D721Med (cell line): Measurements from ENCODE around the gene PCCB.
"Not testable (repeated sequence)": the region's sequence is repeated elsewhere in the genome, so short reads cannot be mapped to it uniquely, and the experiment has no call there.

Source experiments
- DNase-seq: peaks from one replicate; pipeline ENCODE4 v3.0.0; 2011; ENCODE audit warnings: low spot score; ENCODE audit not compliant: insufficient read length
- FAIRE-seq: peaks from 2 replicates; lab custom pipeline; 2011; peaks lifted over from hg19 to GRCh38; lab: Jason Lieb, UNC
- TF ChIP-seq, protein P1 (sequence below): IDR thresholded peaks from 2 replicates; pipeline ENCODE4 v1.5.1; 2012; ENCODE audit warnings: mild to moderate bottlenecking, control low read depth; ENCODE audit not compliant: insufficient read depth; ENCODE audit errors: missing control alignments

Gene PCCB

GRCh38 chr3:136334209-136334608, 84.1 kb downstream of the PCCB start:
- no peak for FAIRE-seq
- TF ChIP-seq, protein P1, sequence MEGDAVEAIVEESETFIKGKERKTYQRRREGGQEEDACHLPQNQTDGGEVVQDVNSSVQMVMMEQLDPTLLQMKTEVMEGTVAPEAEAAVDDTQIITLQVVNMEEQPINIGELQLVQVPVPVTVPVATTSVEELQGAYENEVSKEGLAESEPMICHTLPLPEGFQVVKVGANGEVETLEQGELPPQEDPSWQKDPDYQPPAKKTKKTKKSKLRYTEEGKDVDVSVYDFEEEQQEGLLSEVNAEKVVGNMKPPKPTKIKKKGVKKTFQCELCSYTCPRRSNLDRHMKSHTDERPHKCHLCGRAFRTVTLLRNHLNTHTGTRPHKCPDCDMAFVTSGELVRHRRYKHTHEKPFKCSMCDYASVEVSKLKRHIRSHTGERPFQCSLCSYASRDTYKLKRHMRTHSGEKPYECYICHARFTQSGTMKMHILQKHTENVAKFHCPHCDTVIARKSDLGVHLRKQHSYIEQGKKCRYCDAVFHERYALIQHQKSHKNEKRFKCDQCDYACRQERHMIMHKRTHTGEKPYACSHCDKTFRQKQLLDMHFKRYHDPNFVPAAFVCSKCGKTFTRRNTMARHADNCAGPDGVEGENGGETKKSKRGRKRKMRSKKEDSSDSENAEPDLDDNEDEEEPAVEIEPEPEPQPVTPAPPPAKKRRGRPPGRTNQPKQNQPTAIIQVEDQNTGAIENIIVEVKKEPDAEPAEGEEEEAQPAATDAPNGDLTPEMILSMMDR = no peak

GRCh38 chr3:136334726-136335125, 84.6 kb downstream of the PCCB start:
- FAIRE-seq, DNase-seq: not testable (repeated sequence)

More at GRCh38 chr3:136334209-136334608, 84.1 kb downstream of the PCCB start:
- no peak for DNase-seq

DNA sequence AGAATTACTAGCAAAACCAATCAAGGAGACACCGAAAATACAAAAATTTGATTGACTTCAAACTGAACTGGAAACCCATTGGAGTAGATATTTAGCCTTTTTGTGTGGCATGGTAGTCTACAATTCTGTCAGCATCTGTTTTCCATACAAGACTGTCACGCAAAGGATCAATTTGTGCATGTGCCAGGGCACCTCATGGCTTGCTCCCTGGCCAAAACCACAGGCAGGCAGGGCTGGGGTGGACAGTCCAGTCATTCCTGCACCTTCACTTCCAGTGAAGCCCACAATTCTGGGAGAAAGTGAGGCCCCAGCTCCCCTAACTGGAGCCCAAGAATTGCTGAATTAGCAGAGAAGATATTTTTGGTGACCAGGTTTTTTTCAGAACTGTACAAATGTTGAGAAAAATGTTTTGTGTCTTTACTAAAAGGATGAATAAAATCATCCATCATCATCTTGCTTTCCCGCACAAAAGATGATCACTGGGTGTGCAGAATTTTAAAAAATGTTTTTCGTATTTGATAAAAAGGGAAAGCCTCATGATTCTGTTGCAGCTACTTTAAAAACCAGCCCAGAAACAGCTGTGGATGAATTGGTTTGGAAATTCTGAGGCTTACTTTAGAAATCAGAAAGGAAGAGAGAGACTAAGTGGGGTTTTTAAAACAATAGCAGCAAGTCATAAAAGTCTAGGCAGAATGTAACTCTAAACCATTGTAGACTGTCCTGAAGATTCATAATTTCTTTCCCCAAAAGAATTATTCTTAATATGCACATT, 86.4 kb downstream of the PCCB start:
- FAIRE-seq = no peak
- TF ChIP-seq, protein P1 = no peak
- DNase-seq = no peak

DNA sequence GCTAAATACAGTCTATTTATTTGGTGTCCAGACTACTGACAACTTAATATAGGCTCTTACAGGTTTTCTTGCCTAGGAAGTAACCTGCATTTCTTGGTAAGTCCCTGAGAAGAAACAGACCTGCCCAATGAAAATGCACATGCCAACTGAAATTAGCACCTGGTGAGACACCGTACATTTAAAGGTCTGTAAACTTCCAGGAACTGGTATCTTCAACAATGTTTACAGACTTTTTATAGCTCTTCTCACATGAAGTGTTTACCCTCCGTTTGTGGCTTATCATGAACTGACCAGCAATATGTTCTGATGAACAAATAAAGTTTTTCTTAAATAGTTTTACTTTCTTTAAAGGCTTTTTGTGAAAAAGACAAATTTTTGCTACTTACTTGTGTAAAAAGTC, 93.3 kb downstream of the PCCB start:
- DNase-seq (no peak), FAIRE-seq (no peak)
- TF ChIP-seq, protein P1 = no peak

GRCh38 chr3:136343873-136344555, 93.9 kb downstream of the PCCB start:
- DNase-seq (no peak), FAIRE-seq (no peak)
- TF ChIP-seq, protein P1 = no peak

GRCh38 chr3:136346486-136346885, 96.3 kb downstream of the PCCB start:
- TF ChIP-seq, protein P1 = no peak
- FAIRE-seq = no peak
- no peak for DNase-seq

DNA sequence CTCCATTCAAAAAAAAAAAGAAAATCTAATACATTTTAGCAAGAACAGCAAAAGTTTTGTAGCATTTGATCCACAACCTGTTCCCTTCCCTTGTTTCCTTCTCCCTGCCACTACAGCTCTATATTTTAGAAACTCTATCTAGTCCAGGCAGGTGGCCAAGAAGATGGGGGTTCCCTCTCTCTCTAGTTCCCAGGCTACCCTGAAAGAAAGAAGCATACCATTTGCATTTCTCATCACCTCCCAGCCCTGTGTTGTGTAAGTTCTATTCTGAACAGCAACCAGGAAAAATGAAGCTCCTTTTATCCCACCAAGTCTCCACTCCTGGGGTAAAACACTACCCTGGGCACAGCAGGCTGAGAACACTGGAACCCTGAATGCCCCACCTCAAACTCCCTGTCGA, 100.0 kb downstream of the PCCB start:
- TF ChIP-seq, protein P1 = no peak
- DNase-seq (no peak), FAIRE-seq (no peak)
